Astrocyte (in vitro differentiated cells and primary cell): Measurements from ENCODE around the gene SLIT3.

Source experiments
- EZH2 ChIP-seq: IDR thresholded peaks from 2 replicates; pipeline ENCODE4 v1.6.1; 2012; ENCODE audit warnings: mild to moderate bottlenecking, low read length, inconsistent platforms; ENCODE audit not compliant: insufficient read depth
- TF ChIP-seq, protein P1 (sequence below): IDR thresholded peaks from 2 replicates; pipeline ENCODE4 v1.5.1; 2011; ENCODE audit warnings: low read depth, mild to moderate bottlenecking, inconsistent platforms, low read length, moderate library complexity; ENCODE audit not compliant: insufficient read depth

DNA sequence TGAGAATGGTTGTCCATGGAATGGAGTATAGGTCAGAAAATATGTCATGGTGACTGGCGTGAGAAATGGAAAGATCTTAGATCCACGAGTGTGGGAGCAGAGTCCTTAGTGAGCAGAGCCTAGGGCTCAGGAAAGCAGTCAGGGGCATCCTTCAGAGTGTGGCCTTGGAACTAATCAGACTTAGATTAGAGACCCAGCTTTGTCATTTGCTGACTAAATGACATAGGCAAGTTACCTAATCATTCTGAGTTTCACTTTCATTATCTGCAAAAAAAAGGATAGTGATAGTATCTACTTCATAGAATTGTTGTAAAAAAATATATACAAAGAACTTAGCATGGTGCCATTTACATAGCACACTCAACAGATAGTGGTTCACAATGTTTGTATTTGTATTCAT is 24.3 kb upstream of the SLIT3 start:
- TF ChIP-seq, protein P1, sequence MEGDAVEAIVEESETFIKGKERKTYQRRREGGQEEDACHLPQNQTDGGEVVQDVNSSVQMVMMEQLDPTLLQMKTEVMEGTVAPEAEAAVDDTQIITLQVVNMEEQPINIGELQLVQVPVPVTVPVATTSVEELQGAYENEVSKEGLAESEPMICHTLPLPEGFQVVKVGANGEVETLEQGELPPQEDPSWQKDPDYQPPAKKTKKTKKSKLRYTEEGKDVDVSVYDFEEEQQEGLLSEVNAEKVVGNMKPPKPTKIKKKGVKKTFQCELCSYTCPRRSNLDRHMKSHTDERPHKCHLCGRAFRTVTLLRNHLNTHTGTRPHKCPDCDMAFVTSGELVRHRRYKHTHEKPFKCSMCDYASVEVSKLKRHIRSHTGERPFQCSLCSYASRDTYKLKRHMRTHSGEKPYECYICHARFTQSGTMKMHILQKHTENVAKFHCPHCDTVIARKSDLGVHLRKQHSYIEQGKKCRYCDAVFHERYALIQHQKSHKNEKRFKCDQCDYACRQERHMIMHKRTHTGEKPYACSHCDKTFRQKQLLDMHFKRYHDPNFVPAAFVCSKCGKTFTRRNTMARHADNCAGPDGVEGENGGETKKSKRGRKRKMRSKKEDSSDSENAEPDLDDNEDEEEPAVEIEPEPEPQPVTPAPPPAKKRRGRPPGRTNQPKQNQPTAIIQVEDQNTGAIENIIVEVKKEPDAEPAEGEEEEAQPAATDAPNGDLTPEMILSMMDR = no peak
- TF ChIP-seq EZH2 = no peak
